ENCODE results near the gene PRCC.

DNA sequence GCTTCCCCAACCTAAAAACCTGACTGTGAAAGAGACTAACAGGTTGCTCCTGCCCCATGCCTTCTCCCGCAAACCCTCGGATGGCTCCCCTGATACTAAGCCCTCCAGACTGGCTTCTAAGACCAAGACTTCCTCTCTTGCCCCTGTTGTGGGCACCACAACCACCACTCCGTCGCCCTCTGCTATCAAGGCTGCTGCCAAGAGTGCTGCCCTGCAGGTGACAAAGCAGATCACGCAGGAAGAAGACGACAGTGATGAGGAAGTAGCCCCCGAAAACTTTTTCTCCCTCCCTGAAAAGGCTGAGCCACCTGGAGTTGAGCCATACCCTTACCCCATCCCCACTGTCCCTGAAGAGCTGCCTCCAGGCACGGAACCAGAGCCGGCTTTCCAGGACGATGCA is 19.3 kb downstream of the PRCC start:
- TF ChIP-seq POLR2A (IDR thresholded peaks at IDR 0.05) = no peak
- TF ChIP-seq, protein P1, sequence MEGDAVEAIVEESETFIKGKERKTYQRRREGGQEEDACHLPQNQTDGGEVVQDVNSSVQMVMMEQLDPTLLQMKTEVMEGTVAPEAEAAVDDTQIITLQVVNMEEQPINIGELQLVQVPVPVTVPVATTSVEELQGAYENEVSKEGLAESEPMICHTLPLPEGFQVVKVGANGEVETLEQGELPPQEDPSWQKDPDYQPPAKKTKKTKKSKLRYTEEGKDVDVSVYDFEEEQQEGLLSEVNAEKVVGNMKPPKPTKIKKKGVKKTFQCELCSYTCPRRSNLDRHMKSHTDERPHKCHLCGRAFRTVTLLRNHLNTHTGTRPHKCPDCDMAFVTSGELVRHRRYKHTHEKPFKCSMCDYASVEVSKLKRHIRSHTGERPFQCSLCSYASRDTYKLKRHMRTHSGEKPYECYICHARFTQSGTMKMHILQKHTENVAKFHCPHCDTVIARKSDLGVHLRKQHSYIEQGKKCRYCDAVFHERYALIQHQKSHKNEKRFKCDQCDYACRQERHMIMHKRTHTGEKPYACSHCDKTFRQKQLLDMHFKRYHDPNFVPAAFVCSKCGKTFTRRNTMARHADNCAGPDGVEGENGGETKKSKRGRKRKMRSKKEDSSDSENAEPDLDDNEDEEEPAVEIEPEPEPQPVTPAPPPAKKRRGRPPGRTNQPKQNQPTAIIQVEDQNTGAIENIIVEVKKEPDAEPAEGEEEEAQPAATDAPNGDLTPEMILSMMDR (IDR thresholded peaks at IDR 0.05) = no peak
